Thyroid gland (tissue), 4 donors: ENCODE measurements around the gene PROZ.

ENCODE experiments used
- POLR2A ChIP-seq, 2 donors: fragments of 450-650 bp; IDR thresholded peaks; one replicate each; pipeline ENCODE4 v1.6.1; 2017; ENCODE audit warnings: antibody characterized with exemption in 2 of 2, mild to moderate bottlenecking in 2 of 2, moderate library complexity in 1 of 2
- TF ChIP-seq, protein P1 (sequence below), 6 experiments: fragments of 200-600 bp in 3 of 6; fragments of 450-650 bp in 3 of 6; sonication (generic) in 3 of 6; IDR thresholded peaks; one replicate each; pipeline ENCODE4 v1.5.1; 2016 to 2019; ENCODE audit warnings: antibody characterized with exemption in 6 of 6, mild to moderate bottlenecking in 2 of 6, inconsistent platforms in 1 of 6, moderate library complexity in 1 of 6

DNA sequence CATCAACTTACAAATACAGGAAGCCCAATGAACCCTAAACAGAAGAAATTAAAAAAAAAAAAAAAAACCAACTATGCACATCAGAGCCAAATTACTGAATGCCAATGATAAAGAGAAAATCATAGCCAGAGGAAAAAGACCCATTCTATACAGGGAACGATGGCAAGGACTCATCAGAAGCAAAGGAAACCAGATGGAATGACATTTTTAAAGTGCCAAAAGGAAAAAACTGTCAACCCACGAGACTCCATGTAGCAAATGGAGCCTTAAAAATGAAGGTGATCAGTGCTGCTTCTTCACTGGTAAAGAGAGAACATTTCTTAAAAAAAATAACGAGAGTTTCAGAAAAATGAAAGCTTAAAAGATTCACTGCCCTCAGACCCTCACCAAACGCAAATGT lies 31.7 kb downstream of the PROZ start:
- TF ChIP-seq, protein P1, sequence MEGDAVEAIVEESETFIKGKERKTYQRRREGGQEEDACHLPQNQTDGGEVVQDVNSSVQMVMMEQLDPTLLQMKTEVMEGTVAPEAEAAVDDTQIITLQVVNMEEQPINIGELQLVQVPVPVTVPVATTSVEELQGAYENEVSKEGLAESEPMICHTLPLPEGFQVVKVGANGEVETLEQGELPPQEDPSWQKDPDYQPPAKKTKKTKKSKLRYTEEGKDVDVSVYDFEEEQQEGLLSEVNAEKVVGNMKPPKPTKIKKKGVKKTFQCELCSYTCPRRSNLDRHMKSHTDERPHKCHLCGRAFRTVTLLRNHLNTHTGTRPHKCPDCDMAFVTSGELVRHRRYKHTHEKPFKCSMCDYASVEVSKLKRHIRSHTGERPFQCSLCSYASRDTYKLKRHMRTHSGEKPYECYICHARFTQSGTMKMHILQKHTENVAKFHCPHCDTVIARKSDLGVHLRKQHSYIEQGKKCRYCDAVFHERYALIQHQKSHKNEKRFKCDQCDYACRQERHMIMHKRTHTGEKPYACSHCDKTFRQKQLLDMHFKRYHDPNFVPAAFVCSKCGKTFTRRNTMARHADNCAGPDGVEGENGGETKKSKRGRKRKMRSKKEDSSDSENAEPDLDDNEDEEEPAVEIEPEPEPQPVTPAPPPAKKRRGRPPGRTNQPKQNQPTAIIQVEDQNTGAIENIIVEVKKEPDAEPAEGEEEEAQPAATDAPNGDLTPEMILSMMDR (IDR thresholded peaks at IDR 0.05), result no peak
- TF ChIP-seq POLR2A (IDR thresholded peaks at IDR 0.05), result no peak
